PC-9 (cell line): ENCODE results near the gene ZBTB14. TPM values are rescaled to one million over a fixed set of nuclear protein-coding genes. Genes with fewer than 3 reads are reported as not detected.

Experiments used
- Bru-seq: library from RNA; stranded (reverse); fragments of 400-500 nt; gene quantifications from one replicate; lab custom pipeline; 2021; lab: Mats Ljungman, UMichigan
- BruChase-seq, 2 experiments: library from RNA; stranded (reverse); fragments of 400-500 nt; gene quantifications; one replicate each; lab custom pipeline; 2021; lab: Mats Ljungman, UMichigan
- BruUV-seq: library from RNA; stranded (reverse); fragments of 400-500 nt; replicated peaks from 2 replicates; lab custom pipeline; 2021; lab: Mats Ljungman, UMichigan
- CTCF ChIA-PET: fragments of 300-600 bp; sonication (Branson Sonifier 250); formaldehyde crosslinking; loops from one replicate; lab custom pipeline; 2022; ENCODE audit warnings: antibody characterized with exemption; lab: Charles Lee
- POLR2A ChIA-PET: fragments of 300-600 bp; sonication (Branson Sonifier 250); formaldehyde crosslinking; loops from one replicate; lab custom pipeline; 2022; ENCODE audit warnings: antibody characterized with exemption; ENCODE audit not compliant: unreplicated experiment; lab: Charles Lee
- DNase-seq, 2 experiments: peaks; one replicate each; pipeline versions ENCODE4 v3.0.0 to v3.0.0-alpha.2; 2015 to 2022; ENCODE audit warnings: mixed read lengths in 1 of 2
- H2AFZ ChIP-seq: fragments of 200-600 bp; sonication (generic); 2 replicates; pipeline ENCODE4 v1.8.1; 2017; ENCODE audit warnings: antibody characterized with exemption
- H3F3A ChIP-seq: fragments of 200-600 bp; sonication (generic); 2 replicates; pipeline ENCODE4 v1.8.1; 2017; ENCODE audit warnings: antibody characterized with exemption, mild to moderate bottlenecking, low read depth; ENCODE audit not compliant: insufficient read depth
- H3K27ac ChIP-seq: fragments of 200-600 bp; sonication (generic); 2 replicates; pipeline ENCODE4 v1.6.1; 2016; ENCODE audit warnings: mixed run types
- H3K27me3 ChIP-seq: fragments of 200-600 bp; sonication (generic); 2 replicates; pipeline ENCODE4 v1.6.1; 2016; ENCODE audit warnings: low read depth, mixed run types; ENCODE audit not compliant: insufficient read depth
- H3K36me3 ChIP-seq: fragments of 200-600 bp; sonication (generic); 2 replicates; pipeline ENCODE4 v1.6.1; 2016; ENCODE audit warnings: low read depth, mixed run types
- H3K4me1 ChIP-seq: fragments of 200-600 bp; sonication (generic); replicated peaks from 2 replicates; pipeline ENCODE4 v1.6.1; 2016; ENCODE audit warnings: mixed run types; ENCODE audit not compliant: insufficient read depth
- H3K4me2 ChIP-seq: fragments of 200-600 bp; sonication (generic); 2 replicates; pipeline ENCODE4 v1.6.1; 2017; ENCODE audit warnings: mixed run types
- H3K4me3 ChIP-seq: fragments of 200-600 bp; sonication (generic); 2 replicates; pipeline ENCODE4 v1.6.1; 2016; ENCODE audit warnings: mixed run types
- H3K79me2 ChIP-seq: fragments of 200-600 bp; sonication (generic); 2 replicates; pipeline ENCODE4 v1.6.1; 2017; ENCODE audit warnings: low read depth, mixed run types
- H3K9me2 ChIP-seq: fragments of 200-600 bp; sonication (generic); 2 replicates; pipeline ENCODE4 v1.8.1; 2017; ENCODE audit warnings: mild to moderate bottlenecking; ENCODE audit not compliant: insufficient read depth
- H3K9me3 ChIP-seq: fragments of 200-600 bp; sonication (generic); 2 replicates; pipeline ENCODE4 v1.8.1; 2016; ENCODE audit warnings: low read depth; ENCODE audit not compliant: insufficient read depth
- H4K20me1 ChIP-seq: fragments of 200-600 bp; sonication (generic); 2 replicates; pipeline ENCODE4 v1.8.1; 2017; ENCODE audit not compliant: insufficient read depth
- EZH2 ChIP-seq: fragments of 200-600 bp; sonication (generic); IDR thresholded peaks from 2 replicates; pipeline ENCODE4 v1.8.0; 2017; ENCODE audit warnings: antibody characterized with exemption, low read depth
- intact Hi-C: fragments of 100-400 bp; cut with micrococcal nuclease; formaldehyde crosslinking; loops from one replicate; pipeline ENCODE4 v1.10.0; 2022; ENCODE audit not compliant: unreplicated experiment
- long read RNA-seq: library from polyadenylated mRNA; stranded (forward); transcript quantifications from one replicate; pipeline ENCODE4 v2.0.0, GENCODE V29; 2022
- total RNA-seq: library from RNA; stranded (reverse); gene quantifications from 2 replicates; pipeline ENCODE4 v1.2.3, GENCODE V29; 2021
- TF ChIP-seq, protein P1 (sequence below): fragments of 200-600 bp; sonication (generic); conservative IDR thresholded peaks from 2 replicates; pipeline ENCODE4 v1.6.1; 2017; ENCODE audit warnings: mixed run types, antibody characterized with exemption, mild to moderate bottlenecking, moderate library complexity

Gene ZBTB14, protein sequence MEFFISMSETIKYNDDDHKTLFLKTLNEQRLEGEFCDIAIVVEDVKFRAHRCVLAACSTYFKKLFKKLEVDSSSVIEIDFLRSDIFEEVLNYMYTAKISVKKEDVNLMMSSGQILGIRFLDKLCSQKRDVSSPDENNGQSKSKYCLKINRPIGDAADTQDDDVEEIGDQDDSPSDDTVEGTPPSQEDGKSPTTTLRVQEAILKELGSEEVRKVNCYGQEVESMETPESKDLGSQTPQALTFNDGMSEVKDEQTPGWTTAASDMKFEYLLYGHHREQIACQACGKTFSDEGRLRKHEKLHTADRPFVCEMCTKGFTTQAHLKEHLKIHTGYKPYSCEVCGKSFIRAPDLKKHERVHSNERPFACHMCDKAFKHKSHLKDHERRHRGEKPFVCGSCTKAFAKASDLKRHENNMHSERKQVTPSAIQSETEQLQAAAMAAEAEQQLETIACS
- total RNA-seq (14.2 and 15.7 TPM in 2 replicates), Bru-seq, nascent RNA (percentile 66 among the genes with signal in this experiment), BruChase-seq, experiment 1, labeled RNA remaining after a 2-hour chase (percentile 83 among the genes with signal in this experiment), BruChase-seq, experiment 2, labeled RNA remaining after a 6-hour chase (percentile 71 among the genes with signal in this experiment)
- long read RNA-seq, transcript ZBTB14-202 (3 exons, 1,814 nt), result major isoform, 11 of 22 reads
- long read RNA-seq, partial matches to known transcripts, result 2 of 22 reads
- long read RNA-seq, other reads (novel, unspliced or antisense), result 6 of 22 reads

DNA sequence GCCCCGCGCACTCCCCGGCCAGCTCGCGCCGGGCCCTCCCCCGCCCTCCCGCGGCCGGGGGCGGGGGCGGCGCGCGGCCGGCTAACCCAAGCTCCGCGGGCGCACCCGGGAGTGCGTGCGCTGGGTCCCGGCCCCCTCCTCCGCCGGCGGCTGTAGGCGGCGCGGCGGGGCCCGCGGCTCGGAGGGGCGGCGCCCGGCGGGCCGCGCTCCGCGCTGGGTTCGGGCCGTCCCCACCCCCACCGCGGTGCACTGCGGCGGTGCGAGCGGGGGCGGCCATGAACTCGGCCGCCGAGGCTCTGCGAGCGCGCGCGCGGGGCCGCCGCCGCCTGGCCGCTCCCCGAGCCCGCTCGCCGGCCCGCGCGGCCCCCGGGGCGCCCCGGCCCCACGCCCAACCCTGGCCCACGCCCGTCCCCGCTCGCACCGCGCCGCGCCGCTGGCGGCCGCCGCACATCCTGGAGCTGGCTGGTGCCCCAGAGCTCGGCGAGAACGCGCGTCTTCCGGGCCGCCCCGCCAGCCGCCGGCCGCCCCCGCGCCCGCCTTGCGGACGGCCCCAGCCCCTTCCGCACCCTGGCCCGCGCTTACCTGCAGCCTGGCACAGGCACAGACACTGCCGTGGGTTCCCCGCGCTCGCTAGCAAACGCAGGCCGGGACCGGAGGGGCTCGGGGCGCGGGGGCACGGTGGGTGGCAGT is at the start of gene ZBTB14:
Gene ZBTB14 (minus strand): TSS at position 496 of the 690 bp plus-strand sequence. CDS start 2,480 bp downstream, outside the sequence.
- TF ChIP-seq, protein P1, sequence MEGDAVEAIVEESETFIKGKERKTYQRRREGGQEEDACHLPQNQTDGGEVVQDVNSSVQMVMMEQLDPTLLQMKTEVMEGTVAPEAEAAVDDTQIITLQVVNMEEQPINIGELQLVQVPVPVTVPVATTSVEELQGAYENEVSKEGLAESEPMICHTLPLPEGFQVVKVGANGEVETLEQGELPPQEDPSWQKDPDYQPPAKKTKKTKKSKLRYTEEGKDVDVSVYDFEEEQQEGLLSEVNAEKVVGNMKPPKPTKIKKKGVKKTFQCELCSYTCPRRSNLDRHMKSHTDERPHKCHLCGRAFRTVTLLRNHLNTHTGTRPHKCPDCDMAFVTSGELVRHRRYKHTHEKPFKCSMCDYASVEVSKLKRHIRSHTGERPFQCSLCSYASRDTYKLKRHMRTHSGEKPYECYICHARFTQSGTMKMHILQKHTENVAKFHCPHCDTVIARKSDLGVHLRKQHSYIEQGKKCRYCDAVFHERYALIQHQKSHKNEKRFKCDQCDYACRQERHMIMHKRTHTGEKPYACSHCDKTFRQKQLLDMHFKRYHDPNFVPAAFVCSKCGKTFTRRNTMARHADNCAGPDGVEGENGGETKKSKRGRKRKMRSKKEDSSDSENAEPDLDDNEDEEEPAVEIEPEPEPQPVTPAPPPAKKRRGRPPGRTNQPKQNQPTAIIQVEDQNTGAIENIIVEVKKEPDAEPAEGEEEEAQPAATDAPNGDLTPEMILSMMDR, result no peak
- no peak for TF ChIP-seq EZH2
- DNase-seq, result peak in 1 of 2 experiments; percentile 76
- Histone ChIP-seq H3K4me2 (peak within 1 kb of the TSS; percentile 87), H3K9me2 (no peaks in the 10 kb centered on the region), H3K27ac (peak within 1 kb of the TSS; percentile 53), H3K27me3 (peaks cover 17% of the 10 kb centered on the region), H3K4me3 (peak within 1 kb of the TSS; percentile 73), H3K36me3 (no peaks in the 10 kb centered on the region; the same call in 1 of the 2 replicates), H3K9me3 (no peaks in the 10 kb centered on the region), H2AFZ (peak within 1 kb of the TSS; percentile 94), H3F3A (peaks cover 19% of the 10 kb centered on the region; the same call in 1 of the 2 replicates), H3K4me1 (peaks cover 9% of the 10 kb centered on the region), H4K20me1 (no peaks in the 10 kb centered on the region), H3K79me2 (peaks cover 14% of the 10 kb centered on the region)
- CTCF ChIA-PET, result interaction anchor here (0.5 kb wide), 1 partner anchor 10 kb away, joined by 3 read pairs; no protein-coding TSS in a partner anchor
- BruUV-seq, result no TSS peak
- POLR2A ChIA-PET, result interaction anchor here (0.9 kb wide), 1 partner anchor 57 kb away, joined by 3 read pairs; no protein-coding TSS in a partner anchor
- intact Hi-C loops, result no loop called here

DNA sequence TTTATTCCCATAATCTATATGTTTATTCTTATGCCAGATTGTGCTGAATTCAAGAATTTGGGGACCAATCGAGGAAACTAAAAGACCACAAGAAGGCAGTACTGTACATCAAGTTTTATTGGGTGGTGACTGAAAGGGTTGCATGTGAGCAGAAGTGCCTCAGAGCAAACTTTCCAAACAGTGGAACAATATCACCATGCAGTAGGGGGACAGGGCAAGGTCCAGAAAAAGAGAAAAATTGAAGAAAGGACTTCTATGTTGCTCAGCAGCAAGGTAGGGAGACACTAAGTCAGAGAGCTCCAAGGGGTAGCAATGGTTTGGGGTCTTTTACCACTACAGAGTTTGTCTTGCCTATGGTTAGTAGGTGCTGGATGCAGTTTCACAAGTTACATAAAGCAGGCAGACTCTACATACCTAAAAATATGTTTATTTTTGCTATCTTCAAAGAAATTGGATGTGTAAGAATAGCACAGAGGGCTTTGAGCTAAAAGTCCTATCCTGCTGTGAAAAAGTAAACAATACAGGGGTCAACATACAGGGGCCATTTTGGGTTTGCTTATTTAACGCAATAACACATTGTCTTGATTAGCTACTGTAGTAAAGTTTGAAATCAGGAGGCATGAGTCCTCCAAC is 43.8 kb upstream of the ZBTB14 start:
- POLR2A ChIA-PET, result no interaction called here
- Histone ChIP-seq H4K20me1 (no peaks in the 10 kb centered on the region), H3K27me3 (peaks cover 13% of the 10 kb centered on the region; the same call in 1 of the 2 replicates), H3K36me3 (no peaks in the 10 kb centered on the region), H3K4me1 (no peaks in the 10 kb centered on the region), H3K4me2 (no peak overlapping the region), H3F3A (no peaks in the 10 kb centered on the region), H3K4me3 (no peak overlapping the region), H3K79me2 (no peaks in the 10 kb centered on the region), H3K9me2 (no peaks in the 10 kb centered on the region), H3K9me3 (no peaks in the 10 kb centered on the region), H2AFZ (no peak overlapping the region), H3K27ac (no peak overlapping the region)
- DNase-seq, result no peak
- intact Hi-C loops, result no loop called here
- CTCF ChIA-PET, result no interaction called here
- TF ChIP-seq, protein P1, result no peak
- TF ChIP-seq EZH2, result no peak
- BruUV-seq, result no TSS peak
